ENCODE measurements around the gene ATP8B2. TPM values are rescaled to one million over a fixed set of nuclear protein-coding genes. Genes with fewer than 3 reads are reported as not detected.
"Not testable (repeated sequence)": the region's sequence is repeated elsewhere in the genome, so short reads cannot be mapped to it uniquely, and the experiment has no call there.

The ATP8B2 gene, protein sequence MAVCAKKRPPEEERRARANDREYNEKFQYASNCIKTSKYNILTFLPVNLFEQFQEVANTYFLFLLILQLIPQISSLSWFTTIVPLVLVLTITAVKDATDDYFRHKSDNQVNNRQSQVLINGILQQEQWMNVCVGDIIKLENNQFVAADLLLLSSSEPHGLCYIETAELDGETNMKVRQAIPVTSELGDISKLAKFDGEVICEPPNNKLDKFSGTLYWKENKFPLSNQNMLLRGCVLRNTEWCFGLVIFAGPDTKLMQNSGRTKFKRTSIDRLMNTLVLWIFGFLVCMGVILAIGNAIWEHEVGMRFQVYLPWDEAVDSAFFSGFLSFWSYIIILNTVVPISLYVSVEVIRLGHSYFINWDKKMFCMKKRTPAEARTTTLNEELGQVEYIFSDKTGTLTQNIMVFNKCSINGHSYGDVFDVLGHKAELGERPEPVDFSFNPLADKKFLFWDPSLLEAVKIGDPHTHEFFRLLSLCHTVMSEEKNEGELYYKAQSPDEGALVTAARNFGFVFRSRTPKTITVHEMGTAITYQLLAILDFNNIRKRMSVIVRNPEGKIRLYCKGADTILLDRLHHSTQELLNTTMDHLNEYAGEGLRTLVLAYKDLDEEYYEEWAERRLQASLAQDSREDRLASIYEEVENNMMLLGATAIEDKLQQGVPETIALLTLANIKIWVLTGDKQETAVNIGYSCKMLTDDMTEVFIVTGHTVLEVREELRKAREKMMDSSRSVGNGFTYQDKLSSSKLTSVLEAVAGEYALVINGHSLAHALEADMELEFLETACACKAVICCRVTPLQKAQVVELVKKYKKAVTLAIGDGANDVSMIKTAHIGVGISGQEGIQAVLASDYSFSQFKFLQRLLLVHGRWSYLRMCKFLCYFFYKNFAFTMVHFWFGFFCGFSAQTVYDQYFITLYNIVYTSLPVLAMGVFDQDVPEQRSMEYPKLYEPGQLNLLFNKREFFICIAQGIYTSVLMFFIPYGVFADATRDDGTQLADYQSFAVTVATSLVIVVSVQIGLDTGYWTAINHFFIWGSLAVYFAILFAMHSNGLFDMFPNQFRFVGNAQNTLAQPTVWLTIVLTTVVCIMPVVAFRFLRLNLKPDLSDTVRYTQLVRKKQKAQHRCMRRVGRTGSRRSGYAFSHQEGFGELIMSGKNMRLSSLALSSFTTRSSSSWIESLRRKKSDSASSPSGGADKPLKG
- total RNA-seq (10 to 100 TPM; 43.0 to 44.2 TPM), polyA plus RNA-seq (ENCODE audit: insufficient read length in 2 of 2) (10 to 100 TPM; 26.7 to 43.3 TPM)
- long read RNA-seq, donor 1 = 0 reads
- long read RNA-seq, donor 2 = 0 reads
- long read RNA-seq, donor 3 = 0 reads
- long read RNA-seq, donor 4 = 0 reads

DNA sequence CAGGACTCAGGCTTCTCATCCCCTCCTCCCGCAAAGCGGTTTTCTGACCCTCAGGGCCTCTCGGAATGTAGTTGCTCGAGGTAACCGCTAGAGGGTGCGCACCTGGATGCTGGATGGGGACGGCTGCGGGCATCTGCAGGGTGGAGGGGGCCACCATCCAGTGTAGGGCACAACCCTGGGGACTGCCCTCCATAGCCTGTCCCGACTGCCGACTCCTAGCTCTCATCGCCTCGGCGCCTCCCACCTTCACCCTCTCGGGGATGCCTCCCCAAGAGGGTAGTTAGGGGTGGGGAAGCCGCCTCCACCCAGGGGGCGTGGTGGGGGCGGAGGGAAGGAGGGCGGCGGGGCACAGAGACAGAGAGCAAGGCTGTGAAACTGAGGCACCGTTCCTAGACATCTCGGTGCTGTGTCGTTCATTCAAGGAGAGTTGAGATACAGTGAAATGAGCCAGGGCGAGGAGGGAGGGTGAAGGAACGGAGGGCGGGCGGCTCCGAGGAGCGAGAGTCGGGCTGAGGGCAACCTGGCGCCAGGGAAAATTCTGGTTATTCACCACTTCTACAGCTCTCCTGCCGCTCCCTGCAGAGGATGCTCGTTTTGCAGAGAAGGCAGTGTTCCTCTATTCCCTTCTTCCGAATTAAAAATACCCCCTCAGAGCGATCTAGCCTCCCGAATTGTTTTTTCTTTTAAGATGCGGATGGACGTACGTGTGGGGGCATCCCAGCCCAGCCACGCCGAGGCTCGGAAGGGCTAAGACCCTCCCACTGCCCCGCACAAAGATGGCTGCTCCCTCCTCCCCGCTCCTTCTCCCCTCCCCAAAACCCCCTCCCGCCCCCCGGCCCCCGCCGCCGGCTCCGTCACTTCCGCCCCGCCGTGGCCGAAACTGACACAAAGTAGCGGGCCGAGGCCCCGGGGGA lies at the start of gene ATP8B2:
Gene ATP8B2, plus strand, starts transcription at position 857 of the 914 bp plus-strand sequence. CDS start 2,617 bp downstream, outside the sequence.
- Histone ChIP-seq H3K36me3 (ENCODE audit: control insufficient read depth, insufficient read depth, low read length) (peaks cover under 1% of the 10 kb centered on the region), H3K4me1 (ENCODE audit: control insufficient read depth, insufficient read depth, low read length) (peaks cover 47% of the 10 kb centered on the region), H3K27ac (ENCODE audit: low read depth, low read length) (peak within 1 kb of the TSS; percentile 87), H3K4me3 (ENCODE audit: low read depth, low read length) (peak within 1 kb of the TSS; percentile 83), H3K9me3 (ENCODE audit: control insufficient read depth, insufficient read depth, low read length) (no peaks in the 10 kb centered on the region), H3K27me3 (ENCODE audit: control insufficient read depth, insufficient read depth, low read length) (no peaks in the 10 kb centered on the region)
- DNase-seq (ENCODE audit: low read depth in 4 of 6, low spot score in 6 of 6) = peak; percentile 76 to 98 (median 82)
- 0% methylated on average over 27 of the region's 56 CpGs for WGBS (ENCODE audit: insufficient coverage)

DNA sequence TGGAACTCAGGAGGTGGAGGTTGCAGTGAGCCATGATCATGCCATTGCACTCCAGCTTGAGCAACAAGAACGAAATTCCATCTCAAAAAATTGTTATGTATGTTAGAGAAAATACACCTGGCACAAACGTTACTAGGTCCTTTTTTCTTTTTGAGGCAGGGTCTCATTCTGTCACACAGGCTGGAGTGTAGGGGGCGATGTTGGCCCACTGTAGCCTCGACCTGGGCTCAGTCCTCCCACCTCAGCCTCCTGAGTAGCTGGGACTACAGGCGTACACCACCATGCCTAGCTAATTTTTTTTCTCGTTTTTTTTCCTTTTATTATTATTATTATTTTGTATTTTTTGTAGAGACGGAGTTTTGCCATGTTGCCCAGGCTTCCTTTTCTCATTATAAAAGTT lies 48.5 kb upstream of the ATP8B2 start:
- H3K27ac ChIP-seq (ENCODE audit: low read depth, low read length) = no peak overlapping the region
- DNase-seq (ENCODE audit: low read depth in 4 of 6, low spot score in 6 of 6) = no peak
- H3K36me3 ChIP-seq (ENCODE audit: control insufficient read depth, insufficient read depth, low read length) = peaks cover 21% of the 10 kb centered on the region
- WGBS (ENCODE audit: insufficient coverage) = no CpG with 5 or more reads among the region's 7 CpGs
- no peaks in the 10 kb centered on the region for H3K9me3 ChIP-seq (ENCODE audit: control insufficient read depth, insufficient read depth, low read length)
- H3K4me3 ChIP-seq (ENCODE audit: low read depth, low read length) = no peak overlapping the region
- H3K27me3 ChIP-seq (ENCODE audit: control insufficient read depth, insufficient read depth, low read length) = no peaks in the 10 kb centered on the region
- peaks cover 12% of the 10 kb centered on the region for H3K4me1 ChIP-seq (ENCODE audit: control insufficient read depth, insufficient read depth, low read length)

DNA sequence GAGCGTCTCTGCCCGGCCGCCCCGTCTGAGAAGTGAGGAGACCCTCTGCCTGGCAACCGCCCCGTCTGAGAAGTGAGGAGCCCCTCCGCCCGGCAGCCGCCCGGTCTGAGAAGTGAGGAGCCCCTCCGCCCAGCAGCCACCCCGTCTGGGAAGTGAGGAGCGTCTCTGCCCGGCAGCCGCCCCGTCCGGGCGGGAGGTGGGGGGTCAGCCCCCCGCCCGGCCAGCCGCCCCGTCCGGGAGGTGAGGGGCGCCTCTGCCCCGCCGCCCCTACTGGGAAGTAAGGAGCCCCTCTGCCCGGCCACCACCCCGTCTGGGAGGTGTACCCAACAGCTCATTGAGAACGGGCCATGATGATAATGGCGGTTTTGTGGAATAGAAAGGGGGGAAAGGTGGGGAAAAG lies 37.7 kb upstream of the ATP8B2 start:
- H3K4me1 ChIP-seq (ENCODE audit: control insufficient read depth, insufficient read depth, low read length); H3K36me3 ChIP-seq (ENCODE audit: control insufficient read depth, insufficient read depth, low read length); H3K27me3 ChIP-seq (ENCODE audit: control insufficient read depth, insufficient read depth, low read length); DNase-seq (ENCODE audit: low read depth in 4 of 6, low spot score in 6 of 6); H3K9me3 ChIP-seq (ENCODE audit: control insufficient read depth, insufficient read depth, low read length); H3K27ac ChIP-seq (ENCODE audit: low read depth, low read length); H3K4me3 ChIP-seq (ENCODE audit: low read depth, low read length): not testable (repeated sequence)
- WGBS (ENCODE audit: insufficient coverage) = no CpG with 5 or more reads among the region's 30 CpGs

DNA sequence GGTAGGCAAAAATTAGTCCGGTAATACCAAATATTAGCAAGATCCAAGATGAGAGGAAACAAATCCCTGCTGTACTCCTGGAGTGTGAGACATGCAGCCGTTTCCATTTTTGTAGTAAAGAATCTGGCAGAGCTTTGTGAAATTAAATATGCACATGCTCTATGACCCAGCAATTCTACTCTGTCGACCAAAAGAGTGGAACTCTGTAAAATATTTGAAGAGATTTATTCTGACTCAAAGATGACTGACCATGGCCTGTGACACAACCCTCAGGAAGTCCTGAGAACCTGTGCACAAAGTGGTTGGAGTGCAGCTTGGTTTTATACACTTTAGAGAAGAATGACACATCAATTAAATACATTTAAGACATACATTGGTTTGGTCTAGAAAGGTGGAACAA lies 36.7 kb upstream of the ATP8B2 start:
- H3K27ac ChIP-seq (ENCODE audit: low read depth, low read length) = no peak overlapping the region
- DNase-seq (ENCODE audit: low read depth in 4 of 6, low spot score in 6 of 6) = no peak
- no peaks in the 10 kb centered on the region for H3K36me3 ChIP-seq (ENCODE audit: control insufficient read depth, insufficient read depth, low read length)
- WGBS (ENCODE audit: insufficient coverage) = no CpG with 5 or more reads among the region's 3 CpGs
- H3K4me1 ChIP-seq (ENCODE audit: control insufficient read depth, insufficient read depth, low read length) = no peaks in the 10 kb centered on the region
- H3K9me3 ChIP-seq (ENCODE audit: control insufficient read depth, insufficient read depth, low read length) = no peaks in the 10 kb centered on the region
- H3K4me3 ChIP-seq (ENCODE audit: low read depth, low read length) = no peak overlapping the region
- no peaks in the 10 kb centered on the region for H3K27me3 ChIP-seq (ENCODE audit: control insufficient read depth, insufficient read depth, low read length)

DNA sequence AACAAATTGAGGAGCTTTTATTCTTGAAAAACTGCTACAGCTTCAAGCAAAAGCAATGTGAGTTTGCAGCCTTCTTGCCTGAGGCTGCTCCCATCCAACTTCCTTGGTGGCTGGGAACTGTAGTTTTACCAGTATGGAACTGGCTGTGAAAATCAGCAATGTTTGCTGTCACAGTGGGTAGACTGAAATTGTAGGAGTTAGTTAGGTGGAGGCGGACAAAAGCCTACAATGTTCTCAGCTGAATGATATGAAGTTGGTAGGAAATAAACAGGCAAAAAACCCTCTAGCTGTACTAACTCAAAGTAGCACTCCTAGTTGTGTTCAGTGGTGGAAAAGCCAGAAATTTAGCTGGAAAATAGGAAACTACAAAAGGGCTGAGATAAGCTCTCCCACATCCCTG lies 34.4 kb upstream of the ATP8B2 start:
- DNase-seq (ENCODE audit: low read depth in 4 of 6, low spot score in 6 of 6) = no peak
- H3K9me3 ChIP-seq (ENCODE audit: control insufficient read depth, insufficient read depth, low read length) = no peaks in the 10 kb centered on the region
- H3K27me3 ChIP-seq (ENCODE audit: control insufficient read depth, insufficient read depth, low read length) = no peaks in the 10 kb centered on the region
- WGBS (ENCODE audit: insufficient coverage) = 100% methylated on average over 1 of the region's 1 CpG
- H3K36me3 ChIP-seq (ENCODE audit: control insufficient read depth, insufficient read depth, low read length) = no peaks in the 10 kb centered on the region
- no peak overlapping the region for H3K4me3 ChIP-seq (ENCODE audit: low read depth, low read length)
- H3K4me1 ChIP-seq (ENCODE audit: control insufficient read depth, insufficient read depth, low read length) = no peaks in the 10 kb centered on the region
- H3K27ac ChIP-seq (ENCODE audit: low read depth, low read length) = no peak overlapping the region

DNA sequence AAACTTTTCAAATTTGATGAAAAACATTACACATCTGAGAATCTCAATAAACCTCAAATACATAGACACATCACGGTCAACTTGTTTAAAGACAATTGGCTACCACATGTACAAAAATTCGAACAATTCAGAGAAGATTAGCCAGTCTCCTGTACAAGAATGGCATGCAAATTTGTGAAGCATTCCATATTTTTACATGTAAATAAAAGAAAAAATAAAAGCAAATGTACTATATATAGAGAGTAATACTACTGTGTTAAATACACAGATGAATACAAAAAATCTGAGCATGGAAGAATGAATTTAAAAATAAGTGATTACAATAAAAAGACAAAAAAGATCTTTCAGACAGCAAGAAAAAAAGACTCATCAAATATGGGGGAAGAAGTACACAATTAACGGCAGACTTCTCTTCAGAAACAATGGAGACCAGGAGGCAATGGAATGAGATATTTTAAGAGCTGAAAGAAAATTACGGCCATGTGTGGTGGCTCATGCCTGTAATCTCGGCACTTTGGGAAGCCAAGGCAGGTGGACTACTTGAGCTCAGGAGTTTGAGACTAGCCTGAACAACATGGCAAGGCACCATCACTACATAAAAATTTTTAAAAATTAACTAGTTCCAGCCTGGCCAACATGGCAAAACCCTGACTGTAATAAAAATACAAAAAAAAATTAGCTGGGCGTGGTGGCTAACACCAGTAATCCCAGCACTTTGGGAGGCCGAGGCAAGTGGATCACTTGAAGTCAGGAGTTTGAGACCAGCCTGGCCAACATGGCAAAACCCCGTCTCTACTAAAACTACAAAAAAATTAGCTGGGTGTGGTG lies 29.7 kb upstream of the ATP8B2 start:
- Histone ChIP-seq H3K27ac (ENCODE audit: low read depth, low read length) (no peak overlapping the region), H3K9me3 (ENCODE audit: control insufficient read depth, insufficient read depth, low read length) (no peaks in the 10 kb centered on the region), H3K4me3 (ENCODE audit: low read depth, low read length) (no peak overlapping the region), H3K4me1 (ENCODE audit: control insufficient read depth, insufficient read depth, low read length) (no peaks in the 10 kb centered on the region), H3K36me3 (ENCODE audit: control insufficient read depth, insufficient read depth, low read length) (no peaks in the 10 kb centered on the region), H3K27me3 (ENCODE audit: control insufficient read depth, insufficient read depth, low read length) (no peaks in the 10 kb centered on the region)
- 76% methylated on average over 2 of the region's 8 CpGs for WGBS (ENCODE audit: insufficient coverage)
- no peak for DNase-seq (ENCODE audit: low read depth in 4 of 6, low spot score in 6 of 6)

DNA sequence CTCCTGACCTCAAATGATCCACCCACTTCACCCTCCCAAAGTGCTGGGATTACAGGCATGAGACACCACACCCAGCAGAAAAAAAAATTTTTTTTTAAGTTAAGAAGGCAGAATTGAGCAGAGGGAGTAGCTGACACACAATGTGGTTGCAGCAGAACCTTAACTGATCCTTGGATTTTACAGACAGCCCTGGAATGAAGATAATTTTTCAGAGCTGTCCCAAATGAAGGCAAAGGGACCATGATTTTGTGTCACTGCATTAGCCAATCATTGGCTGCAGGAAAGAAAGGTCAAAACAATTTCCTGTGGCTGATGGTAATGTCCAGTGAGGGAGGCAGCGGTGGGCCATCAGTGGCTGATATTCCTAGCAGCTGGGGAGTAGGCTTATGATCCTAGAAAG lies 23.7 kb upstream of the ATP8B2 start:
- Histone ChIP-seq H3K27ac (ENCODE audit: low read depth, low read length) (no peak overlapping the region), H3K9me3 (ENCODE audit: control insufficient read depth, insufficient read depth, low read length) (no peaks in the 10 kb centered on the region), H3K27me3 (ENCODE audit: control insufficient read depth, insufficient read depth, low read length) (no peaks in the 10 kb centered on the region), H3K4me3 (ENCODE audit: low read depth, low read length) (no peak overlapping the region), H3K4me1 (ENCODE audit: control insufficient read depth, insufficient read depth, low read length) (no peaks in the 10 kb centered on the region), H3K36me3 (ENCODE audit: control insufficient read depth, insufficient read depth, low read length) (no peaks in the 10 kb centered on the region)
- no CpG with 5 or more reads among the region's 1 CpG for WGBS (ENCODE audit: insufficient coverage)
- no peak for DNase-seq (ENCODE audit: low read depth in 4 of 6, low spot score in 6 of 6)

DNA sequence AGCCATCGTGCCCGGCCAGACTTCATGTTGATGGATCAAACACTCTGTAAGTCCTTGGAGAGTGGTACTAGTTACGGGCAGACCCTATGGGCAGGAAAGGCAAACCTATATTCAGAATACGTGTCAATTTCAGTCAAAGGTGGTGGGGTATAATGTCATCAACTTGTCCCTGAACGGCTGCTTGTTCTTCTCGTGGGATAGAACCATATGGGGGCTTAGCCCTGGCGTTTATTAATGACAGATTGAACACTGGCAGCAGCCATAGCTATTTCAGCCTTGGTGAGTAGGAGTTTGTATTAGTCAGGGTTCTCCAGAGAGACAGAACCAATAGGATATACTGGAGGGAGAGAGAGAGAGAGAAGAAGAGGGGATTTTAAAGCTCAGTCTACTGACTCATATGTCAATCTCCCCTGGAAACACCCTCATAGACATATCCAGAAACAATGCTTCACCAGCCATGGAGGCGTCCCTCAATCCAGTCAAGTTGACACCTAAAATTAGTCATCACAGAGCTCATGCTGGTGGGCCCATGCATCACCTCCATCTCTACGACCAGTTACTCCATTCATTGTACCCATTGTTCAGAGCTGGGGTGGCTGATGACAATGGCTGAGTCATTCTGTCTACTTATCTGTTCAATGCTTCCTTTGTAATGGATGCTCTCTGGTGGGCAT lies 20.5 kb upstream of the ATP8B2 start:
- no peak overlapping the region for H3K4me3 ChIP-seq (ENCODE audit: low read depth, low read length)
- H3K36me3 ChIP-seq (ENCODE audit: control insufficient read depth, insufficient read depth, low read length) = no peaks in the 10 kb centered on the region
- no peaks in the 10 kb centered on the region for H3K4me1 ChIP-seq (ENCODE audit: control insufficient read depth, insufficient read depth, low read length)
- no peaks in the 10 kb centered on the region for H3K27me3 ChIP-seq (ENCODE audit: control insufficient read depth, insufficient read depth, low read length)
- DNase-seq (ENCODE audit: low read depth in 4 of 6, low spot score in 6 of 6) = no peak
- no peak overlapping the region for H3K27ac ChIP-seq (ENCODE audit: low read depth, low read length)
- H3K9me3 ChIP-seq (ENCODE audit: control insufficient read depth, insufficient read depth, low read length) = no peaks in the 10 kb centered on the region
- WGBS (ENCODE audit: insufficient coverage) = 79% methylated on average over 7 of the region's 9 CpGs

All from spinal cord (tissue), 10 donors.